Gastrocnemius medialis (tissue), 4 donors: ENCODE data around the gene URM1. TPM values are rescaled to one million over a fixed set of nuclear protein-coding genes. Genes with fewer than 3 reads are reported as not detected.

Source experiments
- ATAC-seq, 2 donors: fragments of 150-250 bp; one replicate each; pipeline ENCODE4 v1.9.1; 2016
- DNase-seq, 2 donors: peaks; one replicate each; pipeline ENCODE4 v3.0.0-alpha.2; 2019
- H3K27ac ChIP-seq, 4 donors: fragments of 200-600 bp; sonication (generic); 1 replicate in 1 of 4; 2 replicates in 3 of 4; pipeline ENCODE4 v1.5.1; 2016 to 2018; ENCODE audit warnings: mild to moderate bottlenecking in 2 of 4, moderate library complexity in 1 of 4
- H3K27me3 ChIP-seq, 3 donors: fragments of 200-600 bp; sonication (generic) in 2 of 3; 1 replicate in 1 of 3; 2 replicates in 2 of 3; pipeline versions ENCODE4 v1.5.1 to v1.6.0; 2016 to 2019; ENCODE audit warnings: mild to moderate bottlenecking in 1 of 3, moderate library complexity in 1 of 3
- H3K36me3 ChIP-seq, 2 donors: fragments of 200-600 bp; sonication (generic) in 1 of 2; one replicate each; pipeline ENCODE4 v1.5.1; 2017 to 2018
- H3K4me1 ChIP-seq, 2 donors: fragments of 200-600 bp; sonication (generic) in 1 of 2; one replicate each; pipeline ENCODE4 v1.5.1; 2016 to 2017; ENCODE audit warnings: mild to moderate bottlenecking in 2 of 2
- H3K4me3 ChIP-seq, 4 donors: fragments of 200-600 bp; sonication (generic) in 3 of 4; 1 replicate in 1 of 4; 2 replicates in 3 of 4; pipeline ENCODE4 v1.5.1; 2016 to 2019; ENCODE audit warnings: mild to moderate bottlenecking in 2 of 4
- H3K9me3 ChIP-seq, 3 donors: fragments of 200-600 bp; sonication (generic) in 2 of 3; 1 replicate in 1 of 3; 2 replicates in 2 of 3; pipeline ENCODE4 v1.5.1; 2016 to 2019
- CTCF ChIP-seq, 5 experiments: fragments of 450-650 bp in 3 of 5; fragments of 200-600 bp in 2 of 5; sonication (generic) in 2 of 5; IDR thresholded peaks in 4 of 5; conservative IDR thresholded peaks in 1 of 5; 1 replicate in 4 of 5; 2 replicates in 1 of 5; pipeline ENCODE4 v1.5.1; 2016 to 2019; ENCODE audit warnings: antibody characterized with exemption in 5 of 5, mild to moderate bottlenecking in 3 of 5, moderate library complexity in 3 of 5
- POLR2A ChIP-seq, 2 donors: fragments of 450-650 bp; IDR thresholded peaks; one replicate each; pipeline ENCODE4 v1.6.1; 2017; ENCODE audit warnings: antibody characterized with exemption in 2 of 2, mild to moderate bottlenecking in 2 of 2, moderate library complexity in 2 of 2
- in situ Hi-C, 4 donors: fragments of 200-750 bp; cut with MboI; loops; one replicate each; pipeline versions ENCODE4 v1.15.0 to v1.8.0; 2017; ENCODE audit warnings: low sequenced_read_pairs in 4 of 4
- intact Hi-C: fragments of 100-400 bp; cut with DNase I; formaldehyde crosslinking; loops from one replicate; pipeline ENCODE4 v1.15.1; 2023; ENCODE audit warnings: low total_unique reads
- total RNA-seq, 4 donors: library from RNA; depleted of rRNA; stranded (reverse); fragments of >200 nt; gene quantifications; one replicate each; pipeline versions ENCODE4 v1.1.0 to v1.2.3, GENCODE V29; 2016

URM1 gene
- total RNA-seq, 4 donors from 2014 or later: 24.1 to 34.1 (median 32.9) TPM

- H3K36me3 ChIP-seq: peaks cover 0 to 25% of the 10 kb centered on the region in 2 donors
- H3K27me3 ChIP-seq: no peaks in the 10 kb centered on the region
- no peaks in the 10 kb centered on the region for H3K9me3 ChIP-seq
- H3K4me1 ChIP-seq: peaks cover 0 to 5% of the 10 kb centered on the region in 2 donors
- in situ Hi-C loops (no loop called here), intact Hi-C loops (no loop called here)
- no peak overlapping the region for H3K27ac ChIP-seq
- ATAC-seq (no peak), DNase-seq (no peak)
- no peak for TF ChIP-seq POLR2A (IDR thresholded peaks at IDR 0.05)
- H3K4me3 ChIP-seq: no peak overlapping the region
Observed at GRCh38 chr9:128391956-128392301, 20.8 kb downstream of the URM1 start.

GRCh38 chr9:128392302-128393144, 21.3 kb downstream of the URM1 start:
- Histone ChIP-seq H3K4me1 (peaks cover 0 to 5% of the 10 kb centered on the region in 2 donors), H3K9me3 (no peaks in the 10 kb centered on the region), H3K27ac (no peak overlapping the region), H3K4me3 (no peak overlapping the region), H3K36me3 (peaks cover 0 to 21% of the 10 kb centered on the region in 2 donors), H3K27me3 (no peaks in the 10 kb centered on the region)
- in situ Hi-C loops (no loop called here), intact Hi-C loops (no loop called here)
- DNase-seq (no peak), ATAC-seq (no peak)
- no peak for TF ChIP-seq POLR2A (IDR thresholded peaks at IDR 0.05)
- no peak for TF ChIP-seq CTCF (IDR thresholded peaks at IDR 0.05 in 4 of 5, conservative IDR thresholded peaks at IDR 0.05 in 1 of 5)

- Histone ChIP-seq H3K4me3 (no peak overlapping the region), H3K9me3 (no peaks in the 10 kb centered on the region), H3K27me3 (peaks cover 0 to 2% (median 0%) of the 10 kb centered on the region in 3 donors), H3K36me3 (peaks cover 0 to 13% of the 10 kb centered on the region in 2 donors), H3K27ac (no peak overlapping the region), H3K4me1 (peaks cover 0 to 5% of the 10 kb centered on the region in 2 donors)
- ATAC-seq: no peak
- in situ Hi-C loops: no loop called here
- no peak for DNase-seq
- TF ChIP-seq CTCF (IDR thresholded peaks at IDR 0.05 in 4 of 5, conservative IDR thresholded peaks at IDR 0.05 in 1 of 5): no peak
- no peak for TF ChIP-seq POLR2A (IDR thresholded peaks at IDR 0.05)
- intact Hi-C loops: no loop called here
Observed at GRCh38 chr9:128393145-128393775, 22.1 kb downstream of the URM1 start.

- Histone ChIP-seq H3K4me3 (no peak overlapping the region), H3K9me3 (no peaks in the 10 kb centered on the region), H3K27me3 (peaks cover 0 to 3% (median 0%) of the 10 kb centered on the region in 3 donors), H3K36me3 (peaks cover 0 to 6% of the 10 kb centered on the region in 2 donors), H3K27ac (no peak overlapping the region), H3K4me1 (peaks cover 0 to 5% of the 10 kb centered on the region in 2 donors)
- DNase-seq: no peak
- TF ChIP-seq POLR2A (IDR thresholded peaks at IDR 0.05) (no peak), CTCF (IDR thresholded peaks at IDR 0.05 in 4 of 5, conservative IDR thresholded peaks at IDR 0.05 in 1 of 5) (no peak)
- intact Hi-C loops: no loop called here
- in situ Hi-C loops: no loop called here
- ATAC-seq: no peak
Observed at GRCh38 chr9:128393970-128394369, 22.8 kb downstream of the URM1 start.
